NCI-H2107 treated with DMSO at 0.1 percent for 48 hours (cell line): ENCODE data around the gene DAAM1.
A peak's percentile ranks its signal among the peaks of the same experiment; 100 is the strongest.

Source experiments
- DNase-seq: peaks from one replicate; lab custom pipeline; 2025; ENCODE audit not compliant: unreplicated experiment; lab: John Stamatoyannopoulos, UW

Gene DAAM1

DNA sequence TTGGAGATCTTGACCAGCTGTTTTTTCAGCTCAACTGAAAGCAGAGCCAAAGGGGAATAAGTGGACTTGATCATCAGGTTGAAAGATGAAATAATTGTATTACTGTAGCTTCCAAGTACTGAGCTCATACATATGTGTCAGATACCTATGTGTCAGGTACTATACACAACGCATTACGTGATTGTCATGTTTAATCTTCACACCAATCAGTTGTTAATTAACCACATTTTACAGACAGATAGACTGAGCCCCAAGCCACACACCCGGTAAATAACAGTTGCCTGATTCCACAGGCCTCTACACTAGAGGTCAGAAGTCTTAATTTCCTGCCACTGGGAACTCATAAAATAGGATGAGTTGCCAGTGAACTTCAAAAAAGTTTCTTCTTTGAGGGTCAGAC lies 148.2 kb downstream of the DAAM1 start:
- no peak for DNase-seq

DNA sequence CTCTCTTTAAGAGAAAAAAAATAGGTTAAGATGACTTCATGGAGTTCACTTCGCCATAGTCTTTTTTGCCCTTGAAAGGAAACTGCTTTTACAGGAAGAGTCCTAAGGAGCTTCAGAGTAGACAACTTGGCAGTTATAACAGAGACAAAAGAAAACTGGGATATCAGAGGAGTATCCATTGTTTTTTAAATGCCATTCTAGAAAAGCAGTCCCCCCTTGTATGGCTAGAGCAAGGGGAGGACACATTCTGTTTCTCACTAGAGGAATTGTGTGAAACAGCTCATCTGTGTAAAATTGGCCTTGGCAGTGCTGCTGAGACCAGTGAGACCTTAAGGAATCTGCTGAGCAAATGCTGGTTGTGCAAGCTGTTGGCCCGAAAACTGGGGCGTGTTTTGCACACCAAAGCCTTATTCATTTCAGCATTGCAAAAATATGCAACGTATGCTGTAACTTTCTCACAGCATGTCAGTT lies 148.7 kb downstream of the DAAM1 start:
- DNase-seq = no peak

DNA sequence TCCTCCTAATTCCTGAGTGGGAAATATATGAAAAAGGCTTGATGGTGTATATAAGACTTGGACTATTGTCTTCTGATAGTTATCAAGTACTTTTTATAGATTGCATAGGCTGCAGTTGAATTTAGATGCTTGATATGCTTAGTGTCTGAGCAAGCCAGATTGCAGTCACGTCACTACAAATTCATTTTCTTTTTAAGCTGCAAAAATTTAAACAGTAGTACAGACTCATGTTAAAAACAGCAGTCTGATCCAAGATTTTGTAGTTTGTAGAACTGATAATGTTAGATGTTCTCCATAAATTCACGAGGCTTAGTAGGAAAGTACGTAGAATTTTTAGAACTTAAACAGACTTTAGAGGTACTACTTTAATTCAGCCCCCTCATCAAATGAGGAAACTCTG lies 150.3 kb downstream of the DAAM1 start:
- no peak for DNase-seq

DNA sequence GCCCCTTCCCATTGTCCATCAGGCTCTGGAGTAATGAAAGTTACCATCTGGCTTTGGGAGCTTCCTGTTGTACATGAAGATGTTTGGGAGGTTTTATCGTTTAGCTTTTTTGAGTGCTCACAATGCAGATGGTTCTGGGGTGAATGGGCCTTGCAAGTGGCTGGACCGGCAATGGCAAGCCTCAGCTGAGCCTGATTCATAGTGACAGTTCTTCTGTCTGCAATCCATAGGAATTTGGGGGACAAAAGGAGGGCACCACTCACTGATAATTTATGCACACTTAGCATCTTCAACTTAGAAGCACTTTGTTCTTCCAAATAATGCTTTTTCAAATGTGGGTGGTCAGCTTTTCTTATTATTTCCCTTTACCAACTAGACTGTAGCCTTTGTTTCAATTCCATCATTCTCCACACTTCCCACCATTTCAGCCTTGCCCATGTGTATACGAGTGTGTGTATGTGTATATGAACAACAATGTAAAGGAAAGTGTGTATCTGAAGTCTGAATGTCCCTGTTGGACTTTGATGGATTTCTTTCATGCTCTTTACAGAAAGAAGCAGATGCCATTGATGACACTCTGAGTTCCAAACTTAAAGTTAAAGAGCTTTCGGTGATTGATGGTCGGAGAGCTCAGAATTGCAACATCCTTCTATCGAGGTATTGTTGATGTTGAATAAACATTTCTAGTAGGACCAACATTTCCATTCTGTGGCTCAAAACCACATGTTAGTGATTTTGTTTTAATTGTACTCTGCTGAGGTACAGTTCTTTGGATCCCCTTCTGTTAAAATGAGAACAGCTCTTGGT lies 151.3 kb downstream of the DAAM1 start:
- no peak for DNase-seq

DNA sequence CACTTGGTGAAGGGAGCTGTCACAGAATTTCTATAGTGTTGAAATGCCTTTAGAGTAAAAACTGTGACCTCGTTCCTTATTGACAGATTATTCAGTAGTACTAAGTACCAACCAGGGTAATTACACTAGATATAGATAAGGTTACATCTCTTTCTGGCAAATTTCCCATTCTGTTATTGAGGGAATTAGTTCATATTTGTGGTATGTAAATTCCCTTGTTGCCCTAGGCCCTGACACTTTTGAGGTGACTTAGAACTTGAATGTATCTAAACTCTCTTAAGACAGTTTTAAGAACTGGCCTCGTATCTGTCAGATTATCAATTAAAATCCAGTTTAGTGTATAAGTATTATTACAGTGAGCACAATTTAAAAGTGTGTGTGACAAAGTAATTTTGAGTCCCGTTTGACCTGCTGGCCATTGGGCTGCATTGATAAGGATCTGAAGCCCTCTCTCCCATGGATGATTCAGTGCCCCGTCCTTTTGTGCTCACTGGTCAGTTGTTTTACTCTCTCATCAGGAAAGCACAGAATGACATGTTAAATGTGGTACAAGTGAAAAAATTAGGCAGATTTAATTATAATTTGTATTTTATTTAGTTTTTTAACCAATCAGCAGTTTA lies 153.5 kb downstream of the DAAM1 start:
- DNase-seq = no peak

DNA sequence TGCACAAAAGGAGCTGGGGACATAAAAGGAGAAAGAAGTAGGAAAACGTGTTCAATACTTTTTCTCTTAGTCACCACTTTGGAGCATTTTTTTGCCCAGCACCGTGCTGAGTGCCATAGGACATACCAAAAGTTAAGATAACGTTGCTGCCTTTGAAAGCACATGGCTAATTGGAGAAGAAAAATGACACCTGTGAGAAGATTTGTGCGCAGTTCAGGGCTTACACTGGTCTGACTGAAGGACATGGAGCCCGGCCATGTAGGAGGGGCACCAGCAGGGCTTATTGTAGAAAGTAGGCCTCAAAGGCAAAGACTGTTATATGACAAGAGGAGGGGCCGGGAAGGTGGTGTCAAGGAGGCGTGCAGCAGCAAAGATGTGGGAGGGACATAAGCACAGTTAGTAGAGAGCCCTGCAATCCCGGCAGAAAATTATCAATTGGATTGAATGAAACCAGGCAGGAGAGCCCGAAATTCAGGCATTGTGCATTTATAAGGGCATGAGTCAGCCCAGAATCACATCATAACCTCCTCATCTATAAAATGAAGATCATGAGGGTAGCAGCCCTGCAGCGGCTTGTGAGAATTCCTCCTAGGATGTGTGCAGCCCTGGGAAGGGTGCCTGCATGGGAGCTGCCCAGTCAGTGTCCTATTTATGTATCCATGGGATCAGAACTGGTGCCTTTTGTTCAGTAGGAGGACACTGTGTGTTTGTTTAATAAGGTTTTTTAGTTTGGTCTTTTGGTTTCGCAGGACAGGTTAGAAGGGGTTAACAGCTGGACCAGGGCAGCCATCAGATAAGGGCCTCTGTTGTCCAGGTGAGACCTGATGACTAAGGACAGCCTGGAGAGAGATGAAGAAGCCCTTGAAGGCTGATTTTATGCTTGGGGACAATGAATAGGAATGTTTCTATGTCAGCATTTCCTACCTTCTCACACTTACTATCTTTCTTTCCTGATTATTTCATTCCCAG lies 154.3 kb downstream of the DAAM1 start:
- DNase-seq = no peak

DNA sequence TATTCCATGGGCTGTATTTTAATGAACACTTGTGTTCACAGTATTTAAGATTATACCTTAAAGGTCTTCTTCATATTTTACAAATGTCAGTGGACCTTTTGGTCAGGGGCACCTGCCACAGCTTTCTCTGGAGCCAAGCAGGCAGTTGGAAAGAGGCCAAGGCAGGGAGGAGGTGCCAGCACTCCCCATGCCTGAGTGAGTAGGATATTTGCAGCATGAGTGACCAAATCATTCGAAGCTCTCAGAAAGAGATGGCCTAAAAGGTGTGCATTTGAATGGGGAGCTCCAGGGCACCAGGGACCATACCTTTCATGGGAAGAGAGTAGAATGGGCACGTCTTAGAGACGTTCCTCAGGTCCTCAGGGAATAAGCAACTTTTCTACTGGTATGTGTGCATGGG lies 155.1 kb downstream of the DAAM1 start:
- peak; percentile 66 for DNase-seq

DNA sequence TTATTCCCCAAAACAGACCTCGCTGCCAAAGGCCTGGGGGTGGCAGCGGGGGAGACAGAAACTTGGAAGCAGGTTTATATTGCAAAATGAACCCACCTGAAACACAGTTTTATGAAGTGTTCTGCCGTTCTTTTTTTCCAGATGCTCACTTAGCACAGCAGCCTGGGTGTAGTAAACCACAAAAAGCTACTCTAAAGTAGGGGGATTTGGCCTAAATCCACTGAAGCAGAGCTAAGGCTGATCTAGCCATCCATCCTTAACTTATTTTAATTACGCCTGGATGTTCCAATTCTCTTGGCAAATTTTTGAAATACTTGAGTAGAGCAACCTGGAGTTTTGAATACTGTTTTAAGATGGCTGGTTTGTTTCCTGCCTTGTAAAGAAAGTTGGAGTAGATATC lies 155.5 kb downstream of the DAAM1 start:
- no peak for DNase-seq

DNA sequence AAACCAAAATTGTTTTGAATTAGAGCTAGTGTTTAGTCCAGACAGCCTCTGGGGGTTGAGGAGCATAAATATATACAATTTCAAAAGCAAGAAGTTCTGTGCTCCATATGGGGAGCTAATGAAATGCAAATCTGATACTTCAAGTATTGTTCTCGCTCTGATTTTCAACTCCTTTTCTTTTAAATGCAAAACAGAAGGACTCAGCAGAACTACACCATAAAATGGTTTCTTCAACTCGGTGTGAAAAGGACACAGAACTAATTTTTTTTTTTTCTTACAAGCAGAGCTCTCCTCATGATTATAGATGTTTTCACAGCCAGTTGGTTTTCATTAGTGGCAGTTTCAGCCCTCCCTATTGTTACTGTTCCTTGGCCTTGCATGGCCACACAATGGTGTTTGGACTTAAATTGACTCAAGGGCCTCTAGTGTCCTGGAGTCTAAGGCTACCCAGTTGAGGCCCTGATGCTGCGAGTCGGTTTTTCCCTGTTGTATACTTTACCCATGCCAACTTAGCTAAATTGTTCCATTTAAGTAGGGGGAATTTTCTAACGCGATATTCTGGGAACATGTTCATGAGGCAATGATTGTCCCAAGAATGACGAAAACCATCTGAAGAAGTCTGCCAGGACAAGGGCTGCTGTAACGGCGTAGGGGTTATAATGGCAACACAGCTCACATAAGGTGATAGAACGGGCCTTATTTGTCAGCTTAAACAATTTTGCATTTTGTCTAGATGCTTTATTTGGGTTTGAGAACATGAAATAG lies 156.4 kb downstream of the DAAM1 start:
- DNase-seq = peak; percentile 78

DNA sequence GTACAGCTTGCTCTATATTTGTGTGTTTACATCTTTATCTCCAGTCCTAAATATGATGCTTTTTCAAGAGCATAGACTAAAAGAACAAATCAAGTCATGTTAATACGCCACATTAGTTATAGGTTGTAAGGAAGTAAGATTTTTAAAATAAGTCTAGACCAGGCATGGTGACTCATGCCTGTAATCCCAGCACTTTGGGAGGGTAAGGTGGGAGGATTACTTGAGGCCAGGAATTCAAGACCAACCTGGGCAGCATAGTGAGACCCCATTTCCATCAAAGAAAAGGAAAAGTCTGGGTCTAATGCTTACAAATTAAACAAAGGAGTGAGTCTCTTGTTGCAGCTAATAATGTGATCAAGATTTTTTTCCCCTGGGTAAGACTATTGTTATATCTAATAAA lies 157.9 kb downstream of the DAAM1 start:
- DNase-seq = no peak

DNA sequence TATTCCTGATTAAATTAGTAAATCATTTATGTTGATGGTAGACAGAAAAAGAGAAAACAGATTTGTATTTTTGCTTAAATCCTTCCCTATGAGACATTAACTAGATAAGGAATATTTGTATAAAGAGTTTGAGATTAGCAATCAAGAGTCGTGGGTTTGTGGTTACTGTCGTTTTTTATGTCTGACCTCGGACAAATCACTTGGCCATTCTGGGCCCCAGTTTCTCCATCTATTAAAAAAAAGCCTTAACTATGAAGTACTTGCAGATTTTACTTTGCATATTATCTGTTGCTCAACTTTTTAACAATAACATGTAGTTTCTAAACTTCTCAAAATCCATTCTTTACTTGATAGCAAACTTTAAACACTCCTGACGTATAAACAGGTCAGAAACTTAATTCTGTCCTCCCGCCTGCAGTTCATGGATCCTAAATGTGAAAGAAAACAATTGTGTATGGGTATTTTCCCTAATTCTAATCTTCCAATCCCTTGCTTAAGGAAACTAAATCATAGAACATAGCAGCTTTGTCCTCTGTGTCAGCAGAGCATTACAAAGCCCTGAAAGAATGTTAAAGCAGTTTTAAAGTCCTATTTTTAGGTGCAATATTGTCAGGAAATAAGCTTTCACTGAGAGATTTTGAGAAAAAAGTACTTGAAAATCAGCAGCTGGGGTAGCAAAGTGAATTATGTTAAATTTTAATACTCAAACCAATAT lies 158.5 kb downstream of the DAAM1 start:
- no peak for DNase-seq

DNA sequence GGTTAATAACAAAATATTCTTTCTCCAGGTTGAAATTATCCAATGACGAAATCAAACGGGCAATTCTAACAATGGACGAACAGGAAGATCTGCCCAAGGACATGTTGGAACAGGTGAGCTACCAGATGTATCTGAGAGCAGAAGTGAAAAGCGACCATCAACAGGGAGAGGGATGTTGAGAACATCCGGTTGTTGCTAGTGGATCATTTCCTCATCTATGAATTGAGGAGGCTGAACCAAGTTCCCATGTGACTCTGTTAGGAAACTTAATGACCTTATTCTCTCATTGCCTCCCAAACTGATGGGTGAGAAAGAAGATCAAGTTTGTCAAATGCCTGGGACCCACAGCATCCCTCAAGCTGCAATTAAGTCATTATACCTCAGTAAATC lies 159.0 kb downstream of the DAAM1 start:
- no peak for DNase-seq

DNA sequence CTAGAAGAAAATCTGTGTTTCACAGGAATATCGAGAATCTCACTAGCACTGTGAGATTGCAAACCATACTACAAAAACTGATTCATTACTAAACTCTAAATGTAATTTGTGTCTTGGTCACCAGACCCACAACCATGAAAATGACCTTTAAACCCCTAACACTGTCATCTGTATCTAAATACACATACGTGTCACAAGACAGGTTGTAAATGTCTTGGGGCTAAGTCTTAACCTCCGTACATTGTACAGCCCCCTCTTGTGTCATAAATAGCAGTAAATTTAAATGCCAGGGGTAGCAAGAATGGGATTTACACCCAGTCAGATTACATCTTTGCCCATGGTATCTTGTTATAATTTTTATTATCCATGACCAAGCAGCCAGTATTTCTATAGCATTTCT lies 159.4 kb downstream of the DAAM1 start:
- DNase-seq = no peak

DNA sequence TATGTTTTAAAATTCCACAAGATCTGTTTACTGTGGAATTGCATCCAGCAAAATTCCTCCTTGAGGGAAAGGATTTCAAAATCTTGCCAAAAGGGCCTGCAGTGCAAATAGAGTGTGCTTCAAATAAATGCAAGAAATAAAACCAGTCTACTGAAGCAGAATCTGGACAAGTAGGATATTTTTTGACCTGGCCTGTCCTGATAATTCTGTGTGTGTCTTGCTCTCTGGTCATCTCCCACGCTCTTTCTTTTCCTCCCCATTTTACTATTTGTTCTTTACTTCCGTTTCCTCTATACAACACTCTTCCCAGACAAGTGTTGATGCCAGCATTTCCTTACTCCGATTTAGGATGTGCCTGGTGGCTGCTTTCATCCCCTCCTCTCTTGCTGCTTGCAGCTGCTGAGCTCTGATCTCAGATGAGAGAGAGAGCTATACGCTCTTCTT lies 160.8 kb downstream of the DAAM1 start:
- DNase-seq = no peak

DNA sequence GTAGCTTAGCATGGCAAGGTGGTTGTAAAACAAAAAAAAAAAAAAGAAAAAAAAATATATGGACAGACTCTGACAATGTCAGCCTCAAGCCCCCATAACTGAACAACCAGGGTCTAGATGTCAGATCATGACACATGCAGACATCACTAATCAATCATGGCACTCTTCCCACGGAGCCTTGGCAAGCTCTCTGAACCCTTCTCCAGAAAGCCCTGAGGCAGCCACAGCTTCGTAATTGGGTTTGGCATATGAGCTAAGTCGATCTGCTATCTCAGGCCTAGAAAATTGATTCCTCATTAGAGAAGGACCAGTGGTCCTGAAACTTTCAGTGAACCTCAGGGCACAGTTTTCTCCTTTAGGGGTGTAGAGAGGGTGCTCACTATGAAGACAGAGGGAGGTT lies 164.5 kb downstream of the DAAM1 start:
- DNase-seq = no peak

DNA sequence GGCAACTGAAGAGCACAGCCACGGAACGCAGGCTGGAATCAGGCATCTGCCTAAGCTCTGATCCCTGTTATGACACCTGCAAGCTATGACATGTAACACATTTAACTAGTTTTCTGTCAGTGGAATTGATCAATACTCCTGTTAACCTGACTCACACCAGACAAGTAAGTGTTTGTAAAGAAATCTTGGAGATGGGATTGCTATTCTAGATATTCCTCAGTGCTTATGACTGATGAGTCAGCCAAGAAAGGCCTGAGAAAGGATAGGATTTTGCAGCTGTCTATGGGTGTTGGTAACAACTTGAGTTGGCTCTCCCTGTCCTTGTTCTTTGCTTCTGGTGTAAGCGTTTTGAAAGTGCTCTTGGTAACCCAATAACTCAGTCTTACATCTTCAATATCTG lies 166.2 kb downstream of the DAAM1 start:
- no peak for DNase-seq

DNA sequence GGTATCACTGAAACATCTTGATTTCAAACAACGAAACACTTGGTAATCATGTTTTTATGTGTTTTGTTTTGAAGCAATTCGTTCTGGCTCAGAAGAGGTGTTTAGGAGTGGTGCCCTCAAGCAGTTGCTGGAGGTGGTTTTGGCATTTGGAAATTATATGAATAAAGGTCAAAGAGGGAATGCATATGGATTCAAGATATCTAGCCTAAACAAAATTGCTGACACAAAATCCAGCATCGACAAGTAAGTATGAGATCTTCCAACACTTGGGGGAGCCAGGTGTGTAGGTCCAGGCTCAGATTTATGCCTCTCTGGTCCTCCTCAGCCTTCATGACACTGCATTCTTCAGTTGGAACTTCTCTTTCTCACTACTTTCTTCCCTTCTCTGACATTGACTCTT lies 166.6 kb downstream of the DAAM1 start:
- DNase-seq = no peak

DNA sequence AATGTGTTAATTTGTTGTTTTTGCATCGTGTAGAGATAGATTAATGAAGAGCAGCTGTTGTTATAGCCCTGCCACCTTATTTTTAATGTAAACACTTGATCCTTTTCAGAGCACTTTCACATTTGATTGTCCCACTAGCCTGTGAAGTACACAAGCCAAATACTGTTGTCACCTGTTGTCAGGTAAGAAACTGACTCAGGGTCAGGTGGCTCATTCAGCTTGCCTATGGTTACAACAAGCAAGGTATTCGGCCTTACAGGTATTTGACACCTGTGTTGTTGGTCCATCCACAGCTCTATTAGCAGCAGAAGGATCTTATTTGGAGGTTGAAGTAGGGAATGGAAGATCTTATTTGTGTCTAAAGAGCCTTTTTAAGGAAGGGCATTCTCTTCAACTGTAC lies 167.8 kb downstream of the DAAM1 start:
- DNase-seq = peak; percentile 91

DNA sequence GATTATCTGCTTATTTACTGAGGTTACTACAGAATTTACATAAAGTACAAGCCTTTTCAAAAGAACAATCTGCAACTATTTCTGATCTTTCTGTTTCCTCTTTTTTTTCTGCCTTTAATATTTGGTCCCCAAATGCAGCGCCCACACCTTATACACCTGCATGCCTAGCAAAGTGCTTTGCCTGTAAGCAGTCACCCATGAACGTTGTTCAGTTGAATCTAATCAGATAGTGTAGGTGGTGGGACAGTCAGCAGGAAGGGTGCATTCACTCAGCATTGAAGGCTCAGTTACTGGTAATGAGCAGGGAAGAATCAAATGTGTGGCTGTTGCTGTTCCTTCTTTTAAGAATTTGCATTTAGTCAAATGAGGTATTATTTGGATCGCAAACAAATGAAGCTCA lies 168.3 kb downstream of the DAAM1 start:
- no peak for DNase-seq

DNA sequence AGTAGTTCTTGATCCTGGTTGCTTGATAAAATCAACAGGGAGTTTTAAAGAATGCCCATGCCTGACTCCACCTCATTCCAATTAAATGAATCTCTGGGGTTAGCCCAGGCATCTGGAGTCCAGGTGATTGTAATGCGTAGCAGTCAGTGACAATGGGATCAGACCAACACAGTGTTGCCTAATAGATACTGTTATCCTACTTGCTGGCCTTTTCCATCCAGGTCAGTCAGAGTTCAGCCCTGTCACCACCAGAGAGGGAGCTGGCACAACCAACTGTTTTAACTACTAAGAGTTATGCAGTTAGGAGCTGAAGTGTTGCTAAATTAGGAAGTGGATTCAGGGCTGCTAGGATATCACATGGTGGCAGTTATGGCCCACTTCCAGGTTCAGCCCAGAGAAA lies 169.6 kb downstream of the DAAM1 start:
- no peak for DNase-seq
